BJ (cell line): Measurements from ENCODE around the gene LTB. TPM values are rescaled to one million over a fixed set of nuclear protein-coding genes. Genes with fewer than 3 reads are reported as not detected.

Experiments
- CTCF ChIA-PET: fragments of 350-600 bp; formaldehyde crosslinking; extraction: SDS; loops from one replicate; lab custom pipeline; 2021; ENCODE audit warnings: antibody characterized with exemption, inconsistent platforms; lab: Yijun Ruan, JAX
- POLR2A ChIA-PET: fragments of 300-600 bp; sonication (Branson Sonifier 250); formaldehyde crosslinking; extraction: SDS; loops from one replicate; lab custom pipeline; 2021; ENCODE audit warnings: antibody characterized with exemption; lab: Charles Lee
- DNase-seq: peaks from one replicate; pipeline ENCODE4 v3.0.0-alpha.2; 2011; ENCODE audit warnings: low read depth
- H3K27me3 ChIP-seq: 2 replicates; pipeline ENCODE4 v1.6.0; 2011; ENCODE audit warnings: low read length; ENCODE audit not compliant: control insufficient read depth, insufficient read depth
- H3K36me3 ChIP-seq: 2 replicates; pipeline ENCODE4 v1.5.1; 2011; ENCODE audit warnings: low read length; ENCODE audit not compliant: control insufficient read depth, insufficient read depth
- H3K4me3 ChIP-seq: 2 replicates; pipeline ENCODE4 v1.5.1; 2011; ENCODE audit warnings: low read depth, mild to moderate bottlenecking, control low read depth, low read length
- CTCF ChIP-seq: IDR thresholded peaks from 2 replicates; pipeline ENCODE4 v1.5.1; 2011; ENCODE audit warnings: low read depth, mild to moderate bottlenecking, control low read depth, inconsistent platforms, low read length, moderate library complexity; ENCODE audit not compliant: insufficient read depth
- polyA plus RNA-seq: library from polyadenylated mRNA; depleted of rRNA; stranded (reverse); fragments of >200 nt; gene quantifications from 2 replicates; pipeline ENCODE4 v1.2.3, GENCODE V29; 2011

LTB gene
- polyA plus RNA-seq, 1 experiment, result not detected

GRCh38 chr6:31567531-31568370 is 14.5 kb downstream of the LTB start:
- Histone ChIP-seq H3K4me3 (no peak overlapping the region), H3K36me3 (no peaks in the 10 kb centered on the region), H3K27me3 (peaks cover 1% of the 10 kb centered on the region; the same call in 1 of the 2 replicates)
- DNase-seq, result no peak
- TF ChIP-seq CTCF, result no peak
- CTCF ChIA-PET, result interaction anchor here (0.7 to 6.5 kb wide), 6 partner anchors 8 to 31 kb away, joined by 3 to 43 read pairs (median 4); partner anchors contain the start of gene ATP6V1G2
- POLR2A ChIA-PET, result no interaction called here

- Histone ChIP-seq H3K4me3 (no peak overlapping the region), H3K36me3 (peaks cover 16% of the 10 kb centered on the region), H3K27me3 (no peaks in the 10 kb centered on the region)
- ChIA-PET CTCF (interaction anchor here (1.0 to 3.6 kb wide), 3 partner anchors 21 to 68 kb away, joined by 3 to 29 read pairs (median 18); partner anchors contain the start of gene LTB), POLR2A (no interaction called here)
- no peak for DNase-seq
- no peak for TF ChIP-seq CTCF
These were observed 21.5 kb downstream of the LTB start for GRCh38 chr6:31560697-31561058.

- no peak for TF ChIP-seq CTCF
- POLR2A ChIA-PET, result no interaction called here
- Histone ChIP-seq H3K36me3 (peaks cover 16% of the 10 kb centered on the region), H3K27me3 (no peaks in the 10 kb centered on the region), H3K4me3 (no peak overlapping the region)
- CTCF ChIA-PET, result interaction anchor here (0.7 to 3.6 kb wide), 8 partner anchors 12 to 67 kb away, joined by 3 to 29 read pairs (median 3); partner anchors contain the start of genes ATP6V1G2, DDX39B, LST1 and LTB
- no peak for DNase-seq
These were observed 22.1 kb downstream of the LTB start for GRCh38 chr6:31559958-31560696.

- DNase-seq, result no peak
- no peak for TF ChIP-seq CTCF
- H3K36me3 ChIP-seq, result peaks cover 16% of the 10 kb centered on the region
- H3K4me3 ChIP-seq, result no peak overlapping the region
- POLR2A ChIA-PET, result no interaction called here
- no peaks in the 10 kb centered on the region for H3K27me3 ChIP-seq
- CTCF ChIA-PET, result interaction anchor here (0.7 to 3.6 kb wide), 7 partner anchors 12 to 37 kb away, joined by 3 to 29 read pairs (median 3); partner anchors contain the start of genes ATP6V1G2, DDX39B, LST1 and LTB
These were observed 22.6 kb downstream of the LTB start for GRCh38 chr6:31559606-31559957.
